NCI-H2107 treated with DMSO at 0.1 percent for 48 hours (cell line): ENCODE measurements around the gene ABCF3.

ENCODE experiments used
- DNase-seq: peaks from one replicate; lab custom pipeline; 2025; ENCODE audit not compliant: unreplicated experiment; lab: John Stamatoyannopoulos, UW

The ABCF3 gene

GRCh38 chr3:184185461-184186183, 377 bp upstream of the ABCF3 start:
- peak; percentile 99 for DNase-seq

GRCh38 chr3:184186902-184187207, 856 bp downstream of the ABCF3 start:
- DNase-seq, result no peak

GRCh38 chr3:184188080-184188479, 2.1 kb downstream of the ABCF3 start:
- DNase-seq, result no peak

- no peak for DNase-seq
Observed at GRCh38 chr3:184189421-184189820, 3.4 kb downstream of the ABCF3 start.

- no peak for DNase-seq
Observed at GRCh38 chr3:184192889-184193288, 6.9 kb downstream of the ABCF3 start.

- no peak for DNase-seq
Observed at GRCh38 chr3:184193991-184194539, 8.1 kb downstream of the ABCF3 start.

GRCh38 chr3:184196536-184196935, 10.5 kb downstream of the ABCF3 start:
- no peak for DNase-seq

- DNase-seq, result no peak
Observed at GRCh38 chr3:184198509-184198908, 12.5 kb downstream of the ABCF3 start.

GRCh38 chr3:184200825-184201224, 14.8 kb downstream of the ABCF3 start:
- DNase-seq, result no peak

- DNase-seq, result no peak
Observed at GRCh38 chr3:184203526-184203925, 17.5 kb downstream of the ABCF3 start.

GRCh38 chr3:184209146-184209923, 23.3 kb downstream of the ABCF3 start:
- DNase-seq, result no peak

- DNase-seq, result no peak
Observed at GRCh38 chr3:184211297-184211696, 25.3 kb downstream of the ABCF3 start.

GRCh38 chr3:184211718-184212117, 25.7 kb downstream of the ABCF3 start:
- no peak for DNase-seq

GRCh38 chr3:184218814-184219213, 32.8 kb downstream of the ABCF3 start:
- no peak for DNase-seq

GRCh38 chr3:184222521-184222920, 36.5 kb downstream of the ABCF3 start:
- no peak for DNase-seq

- no peak for DNase-seq
Observed at GRCh38 chr3:184223946-184224345, 37.9 kb downstream of the ABCF3 start.

GRCh38 chr3:184227481-184227935, 41.5 kb downstream of the ABCF3 start:
- peak; percentile 54 for DNase-seq

GRCh38 chr3:184228376-184229137, 42.6 kb downstream of the ABCF3 start:
- DNase-seq, result no peak

- peak; percentile 79 for DNase-seq
Observed at GRCh38 chr3:184229394-184230080, 43.5 kb downstream of the ABCF3 start, which contains the start of gene VWA5B2. Gene VWA5B2 (plus strand): TSS chr3:184229585. CDS start chr3:184230529, 944 bp downstream.

- DNase-seq, result no peak
Observed at GRCh38 chr3:184230081-184230602, 44.1 kb downstream of the ABCF3 start.
